Transverse colon (tissue), 4 donors: ENCODE measurements around the gene COPZ2.
A peak's percentile ranks its signal among the peaks of the same experiment; 100 is the strongest.

Experiments
- EP300 ChIP-seq: sonication (generic); formaldehyde crosslinking; IDR thresholded peaks from one replicate; pipeline ENCODE4 v1.6.1; 2017; ENCODE audit warnings: antibody characterized with exemption, low read depth
- POLR2A ChIP-seq: fragments of 450-650 bp; IDR thresholded peaks from one replicate; pipeline ENCODE4 v1.6.1; 2016; ENCODE audit warnings: antibody characterized with exemption, mild to moderate bottlenecking, moderate library complexity
- POLR2AphosphoS5 ChIP-seq, 3 donors: sonication (generic); formaldehyde crosslinking; IDR thresholded peaks; one replicate each; pipeline ENCODE4 v1.6.1; 2016; ENCODE audit warnings: antibody characterized with exemption in 3 of 3
- TF ChIP-seq, protein P1 (sequence below), 5 experiments: fragments of 200-600 bp in 3 of 5; fragments of 450-650 bp in 2 of 5; sonication (generic) in 3 of 5; IDR thresholded peaks; 1 replicate in 2 of 5; 2 replicates in 3 of 5; pipeline ENCODE4 v1.5.1; 2016 to 2017; ENCODE audit warnings: antibody characterized with exemption in 5 of 5, inconsistent platforms in 3 of 5, mild to moderate bottlenecking in 2 of 5, moderate library complexity in 1 of 5

DNA sequence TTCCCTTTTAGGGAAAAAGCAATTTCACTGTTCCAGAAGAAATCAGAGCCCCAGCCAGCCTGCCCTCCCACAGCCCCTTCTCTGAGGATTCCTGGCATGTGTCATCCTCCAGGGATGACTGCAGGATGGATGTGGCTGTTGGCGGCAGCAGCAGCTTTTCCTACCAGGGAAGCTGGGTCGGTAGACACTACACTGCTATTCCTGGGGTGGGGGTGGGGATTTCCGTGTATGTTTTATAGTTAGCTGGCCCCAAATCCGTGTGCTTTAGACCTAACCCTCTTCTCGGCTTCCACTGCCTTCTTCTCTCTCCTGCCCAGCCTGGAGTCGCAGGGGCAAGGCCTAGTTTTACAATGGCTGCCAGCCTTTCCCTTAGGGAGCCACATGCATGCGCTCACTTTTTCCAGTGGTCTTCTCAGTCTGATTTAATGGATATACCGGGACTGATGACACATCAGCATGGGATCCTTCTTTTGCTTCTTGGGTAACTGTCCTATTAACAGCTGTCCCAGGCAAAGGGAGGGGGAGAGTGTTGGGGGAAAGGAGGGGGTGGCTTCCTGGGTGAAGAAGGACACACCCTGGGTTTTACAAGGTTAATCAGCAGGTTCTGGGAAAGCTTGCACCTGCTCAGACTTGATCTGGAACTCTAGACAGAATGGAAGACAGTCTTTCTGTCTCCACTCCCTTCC is 7.9 kb upstream of the COPZ2 start:
- TF ChIP-seq, protein P1, sequence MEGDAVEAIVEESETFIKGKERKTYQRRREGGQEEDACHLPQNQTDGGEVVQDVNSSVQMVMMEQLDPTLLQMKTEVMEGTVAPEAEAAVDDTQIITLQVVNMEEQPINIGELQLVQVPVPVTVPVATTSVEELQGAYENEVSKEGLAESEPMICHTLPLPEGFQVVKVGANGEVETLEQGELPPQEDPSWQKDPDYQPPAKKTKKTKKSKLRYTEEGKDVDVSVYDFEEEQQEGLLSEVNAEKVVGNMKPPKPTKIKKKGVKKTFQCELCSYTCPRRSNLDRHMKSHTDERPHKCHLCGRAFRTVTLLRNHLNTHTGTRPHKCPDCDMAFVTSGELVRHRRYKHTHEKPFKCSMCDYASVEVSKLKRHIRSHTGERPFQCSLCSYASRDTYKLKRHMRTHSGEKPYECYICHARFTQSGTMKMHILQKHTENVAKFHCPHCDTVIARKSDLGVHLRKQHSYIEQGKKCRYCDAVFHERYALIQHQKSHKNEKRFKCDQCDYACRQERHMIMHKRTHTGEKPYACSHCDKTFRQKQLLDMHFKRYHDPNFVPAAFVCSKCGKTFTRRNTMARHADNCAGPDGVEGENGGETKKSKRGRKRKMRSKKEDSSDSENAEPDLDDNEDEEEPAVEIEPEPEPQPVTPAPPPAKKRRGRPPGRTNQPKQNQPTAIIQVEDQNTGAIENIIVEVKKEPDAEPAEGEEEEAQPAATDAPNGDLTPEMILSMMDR (IDR thresholded peaks at IDR 0.05): no peak
- TF ChIP-seq POLR2A (peak; percentile 23), POLR2AphosphoS5 (IDR thresholded peaks at IDR 0.05) (peak in 1 of 3 donors; percentile 21), EP300 (no peak)
